Right lobe of liver (tissue), 6 donors: Measurements from ENCODE around the gene NLRP1. TPM values are rescaled to one million over a fixed set of nuclear protein-coding genes. Genes with fewer than 3 reads are reported as not detected.

Experiments used
- ATAC-seq, 4 donors: fragments of 200-7000 bp; cut with Tn5 transposase; one replicate each; pipeline ENCODE4 v1.9.1; 2020; ENCODE audit warnings: mild to moderate bottlenecking in 4 of 4, moderate library complexity in 4 of 4
- DNase-seq, 3 donors: peaks; one replicate each; pipeline ENCODE4 v3.0.0-alpha.2; 2020
- H3K27ac ChIP-seq, 3 donors: fragments of 200-600 bp; one replicate each; pipeline ENCODE4 v1.8.0; 2022
- H3K27me3 ChIP-seq, 2 donors: fragments of 200-600 bp; one replicate each; pipeline ENCODE4 v1.8.0; 2022
- H3K36me3 ChIP-seq, 4 donors: fragments of 200-600 bp; sonication (generic) in 1 of 4; one replicate each; pipeline versions ENCODE4 v1.5.1 to v1.8.0; 2017 to 2022; ENCODE audit warnings: control low read depth in 1 of 4
- H3K4me1 ChIP-seq, 4 donors: fragments of 200-600 bp; sonication (generic) in 1 of 4; one replicate each; pipeline versions ENCODE4 v1.5.1 to v1.8.0; 2017 to 2022; ENCODE audit warnings: control low read depth in 1 of 4
- H3K4me3 ChIP-seq, 3 donors: fragments of 200-600 bp; one replicate each; pipeline ENCODE4 v1.8.0; 2022
- H3K9me3 ChIP-seq, 4 donors: fragments of 200-600 bp; sonication (generic) in 1 of 4; one replicate each; pipeline versions ENCODE4 v1.5.1 to v1.8.0; 2017 to 2022; ENCODE audit warnings: control low read depth in 1 of 4
- POLR2A ChIP-seq: fragments of 450-650 bp; IDR thresholded peaks from one replicate; pipeline ENCODE4 v1.6.1; 2017; ENCODE audit warnings: antibody characterized with exemption, mild to moderate bottlenecking
- WGBS: methylation state at CpG from one replicate; pipeline ENCODE4 v1.1.6; 2018; ENCODE audit warnings: low coverage, low lambda C conversion rate; ENCODE audit not compliant: insufficient coverage; ENCODE audit errors: missing lambda C conversion rate; 5-methylcytosine and 5-hydroxymethylcytosine counted together
- intact Hi-C, 2 donors: fragments of 100-400 bp; cut with DNase I; formaldehyde crosslinking; loops; one replicate each; pipeline versions ENCODE4 v1.11.2 to v1.14.1; 2022
- total RNA-seq, 6 experiments: library from RNA; depleted of rRNA in 2 of 6; stranded (reverse); fragments of >200 nt in 2 of 6; fragmentation: NEBNext Ultra II Directional in 3 of 6; extraction: Animal tissue kit (Norgen Biotek cat#: 25700) in 3 of 6; gene quantifications; one replicate each; pipeline versions ENCODE4 v1.1.0 to v1.2.4, GENCODE V29; 2016 to 2023
- TF ChIP-seq, protein P1 (sequence below), 4 donors: fragments of 200-600 bp in 3 of 4; fragments of 450-650 bp in 1 of 4; IDR thresholded peaks; one replicate each; pipeline versions ENCODE4 v1.5.1 to v1.8.0; 2016 to 2022; ENCODE audit warnings: antibody characterized with exemption in 4 of 4, mild to moderate bottlenecking in 2 of 4
- donor health status: DM: no; HTN: yes; CAD: no.
- donor health status: DM: no; HTN: no; CAD: no.
- donor health status: DM: no; HTN: no; CAD: no.
- donor health status: DM: no; HTN: yes; CAD: no.
- donor health status: DM: no; HTN: yes; CAD: no.

Gene NLRP1
- total RNA-seq, 6 experiments from 2014 or later = 2.5 to 4.7 (median 3.3) TPM

DNA sequence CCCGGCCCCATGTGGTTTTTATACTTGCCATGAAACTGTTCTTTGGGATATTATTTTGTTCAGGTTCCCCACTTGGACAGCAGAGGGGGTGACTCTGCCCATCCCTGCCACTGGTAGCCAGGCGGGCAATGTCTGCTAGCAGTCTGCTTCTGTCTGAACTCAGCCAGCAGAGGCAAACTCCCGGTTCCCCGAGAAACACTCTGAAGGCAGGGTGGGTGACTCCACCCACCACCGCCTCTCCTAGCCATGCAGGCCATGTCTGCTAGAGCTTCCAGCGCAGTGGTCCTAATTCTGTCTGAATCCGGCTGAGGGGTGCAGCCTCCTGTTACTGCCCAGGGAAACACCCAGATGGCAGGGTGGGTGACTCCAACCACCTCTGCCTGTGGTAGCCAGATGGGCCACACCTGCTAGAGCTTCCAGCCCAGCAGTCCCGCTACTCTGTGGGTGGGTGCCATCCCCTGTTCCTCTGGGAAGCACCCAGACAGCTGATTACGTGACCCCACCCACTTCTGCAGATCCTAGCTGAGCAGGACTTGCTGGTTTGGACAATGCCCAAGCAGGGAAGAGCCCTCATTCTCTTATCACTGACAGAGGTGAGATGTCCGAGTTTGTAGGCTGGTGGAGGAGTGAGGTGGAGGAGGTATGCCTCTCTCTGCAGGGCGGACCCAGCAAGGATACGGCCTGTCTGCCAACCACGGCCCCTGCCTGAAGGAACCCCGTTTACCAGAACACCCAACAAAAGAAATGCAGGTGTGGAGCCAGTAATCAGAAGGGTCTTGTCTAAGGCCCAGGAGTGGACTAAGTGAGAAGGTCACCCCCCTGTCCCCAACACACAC lies 22.4 kb downstream of the NLRP1 start:
- Histone ChIP-seq H3K9me3 (no peaks in the 10 kb centered on the region), H3K4me3 (no peak overlapping the region), H3K27me3 (no peaks in the 10 kb centered on the region), H3K27ac (no peak overlapping the region), H3K36me3 (peaks cover 0 to 2% (median 0%) of the 10 kb centered on the region in 4 donors), H3K4me1 (no peaks in the 10 kb centered on the region)
- intact Hi-C loops = no loop called here
- 40% methylated on average over 1 of the region's 14 CpGs for WGBS
- no peak for DNase-seq
- ATAC-seq = no peak
- TF ChIP-seq POLR2A = no peak
- TF ChIP-seq, protein P1, sequence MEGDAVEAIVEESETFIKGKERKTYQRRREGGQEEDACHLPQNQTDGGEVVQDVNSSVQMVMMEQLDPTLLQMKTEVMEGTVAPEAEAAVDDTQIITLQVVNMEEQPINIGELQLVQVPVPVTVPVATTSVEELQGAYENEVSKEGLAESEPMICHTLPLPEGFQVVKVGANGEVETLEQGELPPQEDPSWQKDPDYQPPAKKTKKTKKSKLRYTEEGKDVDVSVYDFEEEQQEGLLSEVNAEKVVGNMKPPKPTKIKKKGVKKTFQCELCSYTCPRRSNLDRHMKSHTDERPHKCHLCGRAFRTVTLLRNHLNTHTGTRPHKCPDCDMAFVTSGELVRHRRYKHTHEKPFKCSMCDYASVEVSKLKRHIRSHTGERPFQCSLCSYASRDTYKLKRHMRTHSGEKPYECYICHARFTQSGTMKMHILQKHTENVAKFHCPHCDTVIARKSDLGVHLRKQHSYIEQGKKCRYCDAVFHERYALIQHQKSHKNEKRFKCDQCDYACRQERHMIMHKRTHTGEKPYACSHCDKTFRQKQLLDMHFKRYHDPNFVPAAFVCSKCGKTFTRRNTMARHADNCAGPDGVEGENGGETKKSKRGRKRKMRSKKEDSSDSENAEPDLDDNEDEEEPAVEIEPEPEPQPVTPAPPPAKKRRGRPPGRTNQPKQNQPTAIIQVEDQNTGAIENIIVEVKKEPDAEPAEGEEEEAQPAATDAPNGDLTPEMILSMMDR (IDR thresholded peaks at IDR 0.05) = no peak

DNA sequence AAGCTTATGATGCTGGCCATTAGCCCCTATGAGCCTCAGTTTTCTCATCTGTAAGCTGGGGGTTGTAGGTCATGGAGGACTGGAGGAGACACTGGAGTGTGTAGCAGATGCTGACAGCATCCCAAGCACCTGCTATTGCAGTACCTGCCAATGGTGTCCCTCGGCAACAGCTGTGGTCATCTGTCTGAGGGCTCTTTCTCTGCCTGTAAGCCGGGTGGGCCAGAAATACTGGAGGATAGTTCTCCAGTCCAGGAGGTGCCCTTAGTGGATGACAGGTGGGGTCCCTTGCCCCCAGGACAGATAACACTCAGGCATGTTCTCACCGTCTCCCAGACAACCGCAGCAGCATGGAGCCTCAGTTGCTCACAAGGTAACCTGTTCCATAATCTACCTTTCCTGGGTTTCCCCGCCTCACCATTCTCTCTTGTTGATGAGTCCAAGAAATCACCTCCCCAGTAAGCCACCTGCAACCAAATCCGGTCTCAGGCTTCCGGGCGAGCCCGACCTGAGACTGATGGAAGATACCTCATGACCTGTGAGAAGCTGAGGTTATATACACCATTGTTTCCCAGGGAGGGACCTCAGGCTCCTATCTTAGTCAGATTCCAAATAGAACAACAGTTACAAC lies 23.8 kb downstream of the NLRP1 start:
- DNase-seq (no peak), ATAC-seq (no peak)
- H3K36me3 ChIP-seq = peaks cover 0 to 2% (median 0%) of the 10 kb centered on the region in 4 donors
- H3K4me1 ChIP-seq = no peaks in the 10 kb centered on the region
- H3K9me3 ChIP-seq = no peaks in the 10 kb centered on the region
- no peaks in the 10 kb centered on the region for H3K27me3 ChIP-seq
- H3K27ac ChIP-seq = no peak overlapping the region
- intact Hi-C loops = no loop called here
- H3K4me3 ChIP-seq = no peak overlapping the region
- 73% methylated on average over 7 of the region's 9 CpGs for WGBS
- TF ChIP-seq, protein P1 (IDR thresholded peaks at IDR 0.05) = no peak
- no peak for TF ChIP-seq POLR2A

DNA sequence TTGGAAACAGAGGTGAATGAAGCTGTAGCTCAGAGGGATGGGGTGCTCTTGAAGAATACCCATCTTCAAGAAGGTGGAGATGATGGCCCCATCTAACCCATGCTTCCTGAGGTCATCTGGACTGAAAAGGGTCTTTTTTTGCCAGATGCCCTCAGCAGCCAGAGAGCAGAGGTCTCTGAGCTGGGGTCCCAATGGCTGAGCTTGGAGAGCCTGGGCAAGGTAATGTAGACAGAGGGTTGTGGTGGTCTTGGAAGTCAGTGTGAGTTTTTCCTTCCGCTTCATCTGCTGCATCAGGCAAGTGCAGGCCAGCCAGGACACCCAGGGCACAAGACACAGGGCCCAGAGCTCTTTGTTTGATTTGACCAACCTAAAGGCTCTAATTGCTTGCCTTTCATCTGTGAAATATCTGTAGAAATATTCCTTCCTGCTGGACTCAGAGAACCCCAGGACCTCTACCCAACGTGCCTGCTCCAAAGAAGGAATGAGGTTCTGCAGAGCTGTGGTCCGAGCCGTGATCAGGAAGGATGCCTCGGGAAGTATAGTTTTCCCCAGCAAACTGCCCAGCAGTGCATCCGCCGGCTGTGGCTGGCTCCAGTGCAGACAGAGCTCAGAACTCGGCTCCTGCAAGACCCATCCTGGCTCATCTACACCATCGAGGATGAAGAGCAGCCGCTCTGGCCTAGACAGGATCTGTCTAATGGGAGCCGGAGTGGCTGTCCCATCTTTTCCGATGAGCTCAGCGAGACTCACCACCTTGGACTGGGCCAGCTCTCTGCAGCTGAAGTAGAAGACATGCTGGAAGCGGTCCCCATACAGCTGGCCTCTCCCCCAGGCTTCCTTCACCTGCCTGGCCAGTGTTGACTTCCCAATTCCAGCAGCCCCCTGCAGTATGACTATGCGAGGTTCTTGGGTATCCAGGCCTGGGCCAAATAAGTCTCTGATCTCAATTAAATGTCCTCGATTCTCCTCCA lies 25.2 kb downstream of the NLRP1 start:
- WGBS = 71% methylated on average over 8 of the region's 16 CpGs

DNA sequence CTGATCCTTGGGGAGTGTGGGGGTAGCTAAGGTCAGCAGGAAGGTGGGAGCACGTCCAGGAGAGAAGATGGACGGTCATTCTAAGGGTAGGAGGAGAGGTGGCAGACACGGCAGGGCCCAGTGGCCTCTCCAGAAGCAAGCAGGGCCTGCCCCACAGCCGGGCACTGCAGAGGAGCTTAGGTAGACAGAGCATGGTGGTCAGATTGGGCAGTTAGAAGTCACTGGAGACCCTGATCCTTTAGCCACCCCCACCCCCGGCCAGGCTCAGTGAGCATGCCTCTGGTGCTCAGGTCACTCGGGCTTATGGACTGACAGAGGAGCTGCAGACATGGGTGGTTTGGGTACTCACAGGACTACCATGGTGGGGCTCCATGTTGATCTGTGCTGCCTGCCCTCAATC lies 26.3 kb downstream of the NLRP1 start:
- 50% methylated on average over 2 of the region's 6 CpGs for WGBS
- H3K27ac ChIP-seq = no peak overlapping the region
- no peak for ATAC-seq
- intact Hi-C loops = no loop called here
- TF ChIP-seq, protein P1 (IDR thresholded peaks at IDR 0.05) = no peak
- no peak for TF ChIP-seq POLR2A
- H3K4me1 ChIP-seq = no peaks in the 10 kb centered on the region
- no peak for DNase-seq
- H3K9me3 ChIP-seq = no peaks in the 10 kb centered on the region
- peaks cover 0 to 2% (median 0%) of the 10 kb centered on the region in 4 donors for H3K36me3 ChIP-seq
- no peaks in the 10 kb centered on the region for H3K27me3 ChIP-seq
- no peak overlapping the region for H3K4me3 ChIP-seq

More for the DNA sequence above, 25.2 kb downstream of the NLRP1 start:
- Histone ChIP-seq H3K36me3 (peaks cover 0 to 2% (median 0%) of the 10 kb centered on the region in 4 donors), H3K27ac (no peak overlapping the region), H3K27me3 (no peaks in the 10 kb centered on the region), H3K9me3 (no peaks in the 10 kb centered on the region), H3K4me1 (no peaks in the 10 kb centered on the region), H3K4me3 (no peak overlapping the region)
- no peak for DNase-seq
- intact Hi-C loops = no loop called here
- TF ChIP-seq, protein P1 (IDR thresholded peaks at IDR 0.05) = no peak
- TF ChIP-seq POLR2A = no peak
- no peak for ATAC-seq
